Stimulated activated CD8-positive, alpha-beta memory T cell treated with anti-CD3 and anti-CD28 coated beads, Interleukin-12 subunit alpha, Interleukin-12 subunit beta, amount 100 ng/mL, for 4 hours (primary cell): ENCODE results near the gene EXTL1.
"Not testable (repeated sequence)": the region's sequence is repeated elsewhere in the genome, so short reads cannot be mapped to it uniquely, and the experiment has no call there.

Source experiments
- DNase-seq: peaks from one replicate; pipeline ENCODE4 v3.0.0-alpha.2; 2020; ENCODE audit warnings: low read depth

Gene EXTL1

GRCh38 chr1:26021647-26022403, at the start of gene EXTL1:
Gene EXTL1, plus strand, starts transcription at chr1:26021775. Its CDS starts 872 bp downstream, at chr1:26022647.
- DNase-seq = no peak

GRCh38 chr1:25971811-25972180, 49.8 kb upstream of the EXTL1 start:
- DNase-seq = no peak

- DNase-seq = no peak
These were observed 47.8 kb upstream of the EXTL1 start for GRCh38 chr1:25973610-25974321.

GRCh38 chr1:25977801-25978200, 43.8 kb upstream of the EXTL1 start:
- DNase-seq = no peak

- no peak for DNase-seq
These were observed 43.2 kb upstream of the EXTL1 start for GRCh38 chr1:25978403-25978802.

- DNase-seq = no peak
These were observed 42.4 kb upstream of the EXTL1 start for GRCh38 chr1:25979210-25979609.

- DNase-seq = no peak
These were observed 36.4 kb upstream of the EXTL1 start for GRCh38 chr1:25985171-25985570.

GRCh38 chr1:25985670-25986069, 35.9 kb upstream of the EXTL1 start:
- DNase-seq = no peak

GRCh38 chr1:25986773-25987172, 34.8 kb upstream of the EXTL1 start:
- not testable (repeated sequence) for DNase-seq

GRCh38 chr1:25987951-25988350, 33.6 kb upstream of the EXTL1 start:
- DNase-seq = no peak

GRCh38 chr1:25989440-25990234, 31.9 kb upstream of the EXTL1 start:
- no peak for DNase-seq

- DNase-seq = no peak
These were observed 31.3 kb upstream of the EXTL1 start for GRCh38 chr1:25990251-25990650.

- peak; percentile 17 for DNase-seq
These were observed 30.7 kb upstream of the EXTL1 start for GRCh38 chr1:25990702-25991395.

GRCh38 chr1:25991937-25992688, 29.5 kb upstream of the EXTL1 start:
- no peak for DNase-seq

- DNase-seq = no peak
These were observed 28.8 kb upstream of the EXTL1 start for GRCh38 chr1:25992689-25993171.

- no peak for DNase-seq
These were observed 28.2 kb upstream of the EXTL1 start for GRCh38 chr1:25993197-25993951.

- DNase-seq = no peak
These were observed 27.0 kb upstream of the EXTL1 start for GRCh38 chr1:25994402-25995150.

GRCh38 chr1:25996966-25997827, 24.4 kb upstream of the EXTL1 start:
- no peak for DNase-seq
